H1 (cell line): ENCODE data around the gene MRPL11. TPM values are rescaled to one million over a fixed set of nuclear protein-coding genes. Genes with fewer than 3 reads are reported as not detected.
A peak's percentile ranks its signal among the peaks of the same experiment; 100 is the strongest.

ENCODE experiments used
- CBX5 ChIP-seq: fragments of 300-800, 300-1000 bp; sonication (generic); IDR thresholded peaks from 2 replicates; pipeline ENCODE4 v1.7.1; 2016; ENCODE audit warnings: antibody characterized with exemption, low read length, low read depth
- CHD7 ChIP-seq: fragments of 300-600 bp; sonication (generic); IDR thresholded peaks from 2 replicates; pipeline ENCODE4 v1.7.1; 2012; ENCODE audit warnings: low read length, moderate library complexity, mild to moderate bottlenecking, inconsistent platforms; ENCODE audit not compliant: insufficient replicate concordance
- CTBP2 ChIP-seq: IDR thresholded peaks from 2 replicates; pipeline ENCODE4 v1.7.0; 2011; ENCODE audit warnings: borderline replicate concordance, mild to moderate bottlenecking, moderate library complexity, mixed read lengths, low read length; ENCODE audit not compliant: insufficient read depth, insufficient read length
- EGR1 ChIP-seq: IDR thresholded peaks from 2 replicates; pipeline ENCODE4 v1.6.1; 2011; ENCODE audit warnings: low read depth, low read length, borderline replicate concordance
- FOSL1 ChIP-seq: IDR thresholded peaks from 2 replicates; pipeline ENCODE4 v1.6.1; 2011; ENCODE audit warnings: mild to moderate bottlenecking, low read depth, low read length, moderate library complexity; ENCODE audit not compliant: insufficient read depth
- KDM1A ChIP-seq: fragments of 200-600, 300-600 bp; sonication (generic); IDR thresholded peaks from 2 replicates; pipeline ENCODE4 v1.7.1; 2016; ENCODE audit warnings: mild to moderate bottlenecking, low read length, borderline replicate concordance
- NRF1 ChIP-seq: IDR thresholded peaks from 2 replicates; pipeline ENCODE4 v1.6.1; 2011; ENCODE audit warnings: mild to moderate bottlenecking, low read depth, low read length, improper control_type of control experiment
- POU5F1 ChIP-seq: IDR thresholded peaks from 2 replicates; pipeline ENCODE4 v1.6.1; 2011; ENCODE audit warnings: low read depth, mild to moderate bottlenecking, low read length, moderate library complexity
- RNF2 ChIP-seq: fragments of 200-900, 300-1000 bp; sonication (generic); IDR thresholded peaks from 2 replicates; pipeline ENCODE4 v1.7.1; 2016; ENCODE audit warnings: borderline replicate concordance, low read depth, mild to moderate bottlenecking, antibody characterized with exemption, low read length; ENCODE audit not compliant: poor library complexity, severe bottlenecking; ENCODE audit errors: missing control alignments
- polyA plus RNA-seq, 7 experiments: library from polyadenylated mRNA; depleted of rRNA in 3 of 7; stranded (reverse) in 5 of 7; unstranded in 2 of 7; fragments of >200 nt in 5 of 7; fragments of 200-250 nt in 2 of 7; gene quantifications; 1 replicate in 5 of 7; 2 replicates in 1 of 7; 4 replicates in 1 of 7; pipeline versions ENCODE4 v1.2.1 to v1.2.3, GENCODE V29; 2011 to 2013; ENCODE audit warnings: missing spikeins in 2 of 7, mixed read lengths in 2 of 7
- total RNA-seq: library from RNA; stranded (reverse); fragmentation: NEBNext Ultra II Directional; extraction: Animal tissue kit (Norgen Biotek cat#: 25700); gene quantifications from 2 replicates; pipeline ENCODE4 v1.2.1, GENCODE V29; 2021

Gene MRPL11
- total and polyA plus RNA-seq, 2 of the 8 experiments (the other 6 are each of a cell fraction or from before 2014, with no cell fraction given): 105 to 141 TPM

- TF ChIP-seq CHD7 (no peak), EGR1 (no peak), FOSL1 (no peak), CBX5 (no peak), KDM1A (peak; percentile 32; the same call in 1 of the 2 replicates), NRF1 (no peak), RNF2 (no peak), CTBP2 (no peak), POU5F1 (no peak)
Observed at GRCh38 chr11:66465373-66466224, 27.0 kb upstream of the MRPL11 start (continued).
